A549 treated with dexamethasone at 1 μM for 4 hours (cell line): ENCODE measurements around the gene MAML1. TPM values are rescaled to one million over a fixed set of nuclear protein-coding genes. Genes with fewer than 3 reads are reported as not detected.

ENCODE experiments used
- total RNA-seq: library from RNA; stranded (reverse); fragments of 200-300 nt; extraction: Qiagen RNA extraction; gene quantifications from 5 replicates; pipeline ENCODE4 v1.2.3, GENCODE V29; 2022

MAML1 gene
- total RNA-seq: 14.3 to 20.3 TPM (median 19.5 TPM) in 5 replicates

GRCh38 chr5:179732412-179732917 is at the start of gene MAML1:
MAML1 (plus strand) TSS chr5:179732822; CDS start chr5:179733113, 291 bp downstream.

GRCh38 chr5:179698935-179699615 is 33.5 kb upstream of the MAML1 start, which contains the start of gene CANX:
CANX (plus strand) TSS chr5:179698967; CDS start chr5:179705682, 6,715 bp downstream.

GRCh38 chr5:179793468-179794139 is 61.0 kb downstream of the MAML1 start, which contains the start of gene LTC4S:
LTC4S (plus strand) TSS chr5:179793986; CDS start chr5:179794081, 95 bp downstream.

GRCh38 chr5:179806250-179807048 is 73.8 kb downstream of the MAML1 start, which contains the start of gene MGAT4B:
MGAT4B (minus strand) TSS chr5:179806866; CDS start chr5:179806583, 283 bp downstream.

GRCh38 chr5:179820483-179821297 is 88.1 kb downstream of the MAML1 start, which contains the start of gene SQSTM1:
SQSTM1 (plus strand) TSS chr5:179820905; CDS start chr5:179820937, 32 bp downstream.

Other genes with a start within 250 kb of the MAML1 start
- 25.5 to 30.9 TPM (median 27.8 TPM) in 5 replicates for gene RUFY1, start 182.3 kb upstream of the MAML1 start, total RNA-seq
- gene HNRNPH1, start 109.2 kb upstream of the MAML1 start, total RNA-seq: 468 to 530 TPM (median 521 TPM) in 5 replicates
- not detected in 5 replicates for gene CBY3, start 51.8 kb upstream of the MAML1 start, total RNA-seq
- 343 to 510 TPM (median 446 TPM) in 5 replicates for gene CANX, start 33.9 kb upstream of the MAML1 start, total RNA-seq
- 0.18 to 0.27 TPM (median 0.21 TPM) in 4 of 5 replicates, not detected in the other for gene LTC4S, start 61.2 kb downstream of the MAML1 start, total RNA-seq
- gene MGAT4B, start 74.0 kb downstream of the MAML1 start, total RNA-seq: 170 to 190 TPM (median 176 TPM) in 5 replicates
- gene SQSTM1, start 88.1 kb downstream of the MAML1 start, total RNA-seq: 684 to 1,014 TPM (median 753 TPM) in 5 replicates
- 13.8 to 22.5 TPM (median 18.9 TPM) in 5 replicates for gene MRNIP, start 126.0 kb downstream of the MAML1 start, total RNA-seq
- gene TBC1D9B, start 175.1 kb downstream of the MAML1 start, total RNA-seq: 48.7 to 76.3 TPM (median 66.5 TPM) in 5 replicates